Measurements from ENCODE around the gene PRKAG2. TPM values are rescaled to one million over a fixed set of nuclear protein-coding genes. Genes with fewer than 3 reads are reported as not detected.
A peak's percentile ranks its signal among the peaks of the same experiment; 100 is the strongest.
"Not testable (repeated sequence)": the region's sequence is repeated elsewhere in the genome, so short reads cannot be mapped to it uniquely, and the experiment has no call there.

PRKAG2 gene
- total RNA-seq, 2 experiments from 2014 or later = 18.4 to 29.9 TPM

GRCh38 chr7:151884312-151885201 lies 7.6 kb upstream of the PRKAG2 start:
- Mint-ChIP-seq H3K36me3 (no peaks in the 10 kb centered on the region), H3K4me1 (no peaks in the 10 kb centered on the region), H3K9me3 (ENCODE audit: low read depth) (no peaks in the 10 kb centered on the region), H3K27ac (no peak overlapping the region), H3K4me3 (no peak overlapping the region), H3K27me3 (peaks cover 28% of the 10 kb centered on the region)
- ATAC-seq = no peak
- CTCF ChIA-PET = interaction anchor here (0.5 kb wide), 1 partner anchor 51 kb away, joined by 3 read pairs; no protein-coding TSS in a partner anchor
- no peak for DNase-seq

GRCh38 chr7:151883857-151884256 lies 6.9 kb upstream of the PRKAG2 start:
- CTCF ChIA-PET = interaction anchor here (0.5 kb wide), 1 partner anchor 51 kb away, joined by 3 read pairs; no protein-coding TSS in a partner anchor
- no peaks in the 10 kb centered on the region for H3K9me3 Mint-ChIP-seq (ENCODE audit: low read depth)

DNA sequence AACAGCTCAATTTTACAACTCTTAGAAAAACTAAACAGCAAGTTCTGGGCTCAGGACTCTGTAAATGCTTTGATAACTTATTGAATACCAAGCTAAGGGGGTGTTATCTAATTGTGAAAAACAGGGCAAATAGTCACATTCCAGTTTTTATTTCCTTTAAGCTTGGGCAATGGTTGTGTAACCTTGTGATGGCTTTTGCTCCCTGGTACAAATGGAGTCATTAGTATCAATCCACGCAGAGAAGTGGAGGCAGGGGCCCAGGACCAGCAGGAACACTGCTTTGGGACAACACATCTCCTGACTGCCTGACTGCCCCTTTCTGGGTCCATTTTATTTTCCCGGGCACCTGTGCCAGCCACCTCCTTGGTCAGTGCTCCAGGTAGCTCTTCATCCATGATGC lies 5.8 kb upstream of the PRKAG2 start:
- ATAC-seq = no peak
- Mint-ChIP-seq H3K36me3 (no peaks in the 10 kb centered on the region), H3K9me3 (ENCODE audit: low read depth) (no peaks in the 10 kb centered on the region), H3K4me3 (no peak overlapping the region), H3K4me1 (no peaks in the 10 kb centered on the region), H3K27ac (no peak overlapping the region), H3K27me3 (peaks cover 39% of the 10 kb centered on the region)
- CTCF ChIA-PET = interaction anchor here (0.9 kb wide), 1 partner anchor 18 kb away, joined by 3 read pairs; no protein-coding TSS in a partner anchor
- DNase-seq = no peak

More at GRCh38 chr7:151883857-151884256, 6.9 kb upstream of the PRKAG2 start:
- H3K36me3 Mint-ChIP-seq = no peaks in the 10 kb centered on the region
- no peaks in the 10 kb centered on the region for H3K4me1 Mint-ChIP-seq
- ATAC-seq = no peak
- no peak for DNase-seq
- peaks cover 31% of the 10 kb centered on the region for H3K27me3 Mint-ChIP-seq
- no peak overlapping the region for H3K27ac Mint-ChIP-seq
- H3K4me3 Mint-ChIP-seq = no peak overlapping the region

DNA sequence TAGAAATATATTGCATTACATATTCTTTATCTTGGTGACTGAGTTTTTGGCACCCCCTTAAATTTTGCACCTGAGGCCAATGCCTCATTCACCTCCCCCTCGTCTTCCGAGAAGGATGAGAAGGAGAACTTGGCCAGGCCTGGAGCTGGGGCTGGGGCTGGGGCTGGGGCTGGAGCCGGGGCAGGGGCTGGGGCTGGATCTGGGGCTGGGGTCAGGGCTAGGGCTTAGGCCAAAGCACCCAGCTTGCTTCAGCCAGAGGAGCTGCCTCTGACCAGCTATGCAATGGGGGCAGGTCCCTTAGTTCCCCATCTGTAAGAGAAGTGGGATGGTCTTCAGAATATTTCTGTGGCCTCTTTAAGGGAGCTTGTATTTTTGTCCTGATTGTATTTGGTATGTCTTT lies 3.8 kb upstream of the PRKAG2 start:
- no peak for DNase-seq
- CTCF ChIA-PET = interaction anchor here (1.1 kb wide), 1 partner anchor 11 kb away, joined by 3 read pairs; no protein-coding TSS in a partner anchor
- H3K4me3 Mint-ChIP-seq = no peak overlapping the region
- H3K9me3 Mint-ChIP-seq (ENCODE audit: low read depth) = no peaks in the 10 kb centered on the region
- ATAC-seq = no peak
- H3K36me3 Mint-ChIP-seq = no peaks in the 10 kb centered on the region
- H3K4me1 Mint-ChIP-seq = no peaks in the 10 kb centered on the region
- peaks cover 31% of the 10 kb centered on the region for H3K27me3 Mint-ChIP-seq
- no peak overlapping the region for H3K27ac Mint-ChIP-seq

- peaks cover 7% of the 10 kb centered on the region for H3K4me1 Mint-ChIP-seq
- H3K27ac Mint-ChIP-seq = no peak overlapping the region
- no peak for DNase-seq
- CTCF ChIA-PET = interaction anchor here (2.7 kb wide), 1 partner anchor 95 kb away, joined by 18 read pairs; no protein-coding TSS in a partner anchor
- ATAC-seq = no peak
- no peaks in the 10 kb centered on the region for H3K36me3 Mint-ChIP-seq
- peak overlapping the region; percentile 58 for H3K4me3 Mint-ChIP-seq
- H3K27me3 Mint-ChIP-seq = peaks cover 24% of the 10 kb centered on the region
- no peaks in the 10 kb centered on the region for H3K9me3 Mint-ChIP-seq (ENCODE audit: low read depth)
These were observed 1.3 kb upstream of the PRKAG2 start for GRCh38 chr7:151877911-151878835.

DNA sequence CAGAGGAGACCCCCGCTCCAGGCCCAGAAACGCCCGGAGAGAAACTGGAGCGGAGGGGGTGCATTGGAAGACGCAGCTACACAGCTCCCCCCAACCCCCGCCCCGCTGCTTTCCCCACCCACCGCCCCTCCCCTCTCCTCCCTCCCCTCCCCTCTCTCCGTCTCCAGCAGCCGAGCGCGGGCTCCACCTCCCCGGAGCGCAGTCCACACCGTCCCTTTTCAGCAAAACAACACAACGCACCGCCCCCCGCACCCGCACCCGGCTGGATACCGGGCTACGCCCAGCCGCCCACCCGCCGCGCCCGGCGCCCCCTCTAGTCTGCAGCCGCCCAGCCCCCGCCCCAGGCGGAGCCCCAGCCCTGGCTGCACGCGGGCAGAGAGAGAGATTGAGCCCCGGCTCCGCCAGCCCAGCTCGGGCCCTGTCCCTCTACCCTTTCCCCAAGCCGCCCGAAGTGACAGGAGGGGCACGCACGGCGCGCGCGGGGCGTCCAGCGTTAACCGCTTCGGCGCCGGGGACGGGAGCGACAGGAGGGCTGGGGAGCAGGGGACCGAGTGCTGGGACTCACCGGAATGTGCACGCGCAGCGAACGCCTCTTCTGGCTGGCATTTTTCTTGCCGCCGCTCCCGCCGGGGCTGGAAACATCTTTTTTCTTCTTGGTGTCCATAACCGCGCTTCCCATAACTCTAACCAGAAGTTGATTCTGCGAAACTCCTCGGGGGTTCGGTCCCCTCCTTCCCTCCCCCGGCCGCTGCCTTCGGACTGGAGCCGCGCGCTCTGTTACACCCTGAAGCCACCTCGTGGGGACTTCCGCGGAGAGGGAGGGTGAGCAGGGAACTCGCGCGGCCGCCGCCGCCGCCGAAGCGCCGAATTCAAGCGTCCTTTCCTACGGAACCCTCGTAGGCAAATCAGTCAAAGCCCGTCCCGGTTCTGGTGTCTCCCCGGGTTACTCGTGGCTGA lies 695 bp downstream of the PRKAG2 start:
- ATAC-seq = peak; percentile 50
- Mint-ChIP-seq H3K4me1 (peaks cover 7% of the 10 kb centered on the region), H3K36me3 (no peaks in the 10 kb centered on the region), H3K27ac (peak overlapping the region; percentile 70), H3K4me3 (peak overlapping the region; percentile 83), H3K27me3 (peaks cover 15% of the 10 kb centered on the region), H3K9me3 (ENCODE audit: low read depth) (no peaks in the 10 kb centered on the region)
- peak; percentile 71 for DNase-seq
- CTCF ChIA-PET = interaction anchor here (0.8 to 2.7 kb wide), 3 partner anchors 18 to 106 kb away, joined by 3 to 18 read pairs (median 3); no protein-coding TSS in a partner anchor

DNA sequence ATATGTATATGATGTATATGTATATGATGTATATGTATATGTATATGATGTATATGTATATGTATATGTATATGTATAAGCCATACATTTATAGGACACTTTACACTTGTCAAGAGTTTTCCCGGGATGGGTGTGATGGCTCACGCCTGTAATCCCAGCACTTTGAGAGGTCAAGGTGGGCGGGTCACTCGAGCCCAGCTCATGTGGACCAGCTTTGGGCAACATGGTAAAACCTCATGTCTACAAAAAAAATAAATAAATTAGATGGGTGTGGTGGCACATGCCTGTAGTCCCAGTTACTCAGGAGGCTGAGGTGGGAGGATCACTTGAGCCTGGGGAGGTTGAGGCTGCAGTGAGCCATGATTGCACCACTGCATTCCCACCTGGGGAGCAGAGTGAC lies 2.4 kb downstream of the PRKAG2 start:
- not testable (repeated sequence) for H3K36me3 Mint-ChIP-seq; H3K27ac Mint-ChIP-seq; DNase-seq; ATAC-seq; H3K9me3 Mint-ChIP-seq (ENCODE audit: low read depth); H3K4me1 Mint-ChIP-seq
- CTCF ChIA-PET = interaction anchor here (1.1 kb wide), 1 partner anchor 91 kb away, joined by 3 read pairs; no protein-coding TSS in a partner anchor
- Mint-ChIP-seq H3K4me3 (peak overlapping the region; percentile 83), H3K27me3 (peaks cover 12% of the 10 kb centered on the region)

DNA sequence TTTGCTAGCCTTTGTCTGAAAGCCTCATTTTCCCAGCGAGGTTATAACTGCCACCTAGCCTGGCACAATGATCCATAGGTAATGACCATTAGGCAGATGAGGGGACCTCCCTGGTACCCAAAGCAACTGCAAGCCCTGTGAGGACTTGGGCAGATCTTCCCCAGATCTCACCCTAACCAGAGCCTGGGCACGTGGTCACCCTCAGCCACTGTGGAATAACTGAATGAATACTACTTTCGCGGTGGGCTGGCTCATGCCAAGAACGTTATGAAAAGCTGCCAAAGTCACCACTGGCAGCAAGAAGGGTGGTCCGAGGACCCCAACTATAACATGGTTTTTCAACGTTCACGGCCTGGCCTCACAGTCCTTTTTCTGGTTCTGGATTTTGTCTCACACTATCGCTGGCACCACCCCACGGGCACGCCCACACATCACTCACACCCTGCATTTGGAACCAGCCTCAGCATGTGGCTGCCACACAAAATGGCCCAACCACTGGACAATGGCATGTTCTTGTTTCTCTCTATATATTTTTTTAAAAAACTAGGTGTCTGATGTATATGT lies 3.4 kb downstream of the PRKAG2 start:
- Mint-ChIP-seq H3K27ac (no peak overlapping the region), H3K9me3 (ENCODE audit: low read depth) (no peaks in the 10 kb centered on the region), H3K27me3 (peaks cover 5% of the 10 kb centered on the region), H3K4me1 (peaks cover 7% of the 10 kb centered on the region), H3K4me3 (no peak overlapping the region), H3K36me3 (no peaks in the 10 kb centered on the region)
- no peak for ATAC-seq
- DNase-seq = no peak
- CTCF ChIA-PET = no interaction called here

- Mint-ChIP-seq H3K27ac (no peak overlapping the region), H3K9me3 (ENCODE audit: low read depth) (no peaks in the 10 kb centered on the region), H3K4me3 (no peak overlapping the region), H3K4me1 (peaks cover 7% of the 10 kb centered on the region), H3K36me3 (no peaks in the 10 kb centered on the region), H3K27me3 (no peaks in the 10 kb centered on the region)
- DNase-seq = no peak
- no peak for ATAC-seq
- CTCF ChIA-PET = no interaction called here
These were observed 4.1 kb downstream of the PRKAG2 start for GRCh38 chr7:151872531-151873401.

GRCh38 chr7:151871904-151872303 lies 5.0 kb downstream of the PRKAG2 start:
- H3K36me3 Mint-ChIP-seq = no peaks in the 10 kb centered on the region
- ATAC-seq (no peak), DNase-seq (no peak)
- H3K4me3 Mint-ChIP-seq = no peak overlapping the region
- CTCF ChIA-PET = no interaction called here
- H3K27ac Mint-ChIP-seq = no peak overlapping the region
- peaks cover 7% of the 10 kb centered on the region for H3K4me1 Mint-ChIP-seq
- H3K9me3 Mint-ChIP-seq (ENCODE audit: low read depth) = no peaks in the 10 kb centered on the region
- H3K27me3 Mint-ChIP-seq = no peaks in the 10 kb centered on the region

DNA sequence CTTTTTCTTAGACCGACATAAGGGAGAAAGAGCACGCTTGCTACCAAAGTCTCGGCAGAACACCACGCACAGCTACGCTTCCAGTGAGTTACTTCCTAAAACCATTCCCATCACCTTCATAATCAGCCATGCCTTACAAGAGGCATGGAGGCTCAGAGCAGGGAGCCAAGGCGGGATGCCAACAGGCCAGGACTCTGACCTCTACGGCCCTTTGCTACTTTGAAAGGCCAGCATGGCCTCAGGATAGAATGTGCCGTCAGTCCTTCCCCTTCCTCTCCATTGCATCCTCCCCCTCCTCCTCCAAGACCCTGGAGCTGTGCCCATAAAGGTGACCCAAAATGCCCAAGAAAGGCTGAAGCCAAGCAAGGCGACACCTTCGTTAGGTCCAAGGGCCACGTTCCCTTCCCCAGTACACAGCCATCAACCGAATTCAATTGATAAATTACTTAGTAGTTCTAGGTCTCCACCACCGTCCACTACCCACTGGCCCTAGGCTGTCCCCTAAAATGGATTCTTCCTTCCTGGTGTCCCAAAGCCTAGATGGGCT lies 5.7 kb downstream of the PRKAG2 start:
- no peaks in the 10 kb centered on the region for H3K27me3 Mint-ChIP-seq
- H3K4me1 Mint-ChIP-seq = peaks cover 7% of the 10 kb centered on the region
- no peak overlapping the region for H3K4me3 Mint-ChIP-seq
- CTCF ChIA-PET = no interaction called here
- no peaks in the 10 kb centered on the region for H3K36me3 Mint-ChIP-seq
- ATAC-seq (no peak), DNase-seq (no peak)
- H3K9me3 Mint-ChIP-seq (ENCODE audit: low read depth) = no peaks in the 10 kb centered on the region
- no peak overlapping the region for H3K27ac Mint-ChIP-seq
